Measurements from ENCODE around the gene GCNT2.

Gene GCNT2

GRCh38 chr6:10528158-10528981 lies 7.2 kb downstream of the GCNT2 start:
- H3K4me3 ChIP-seq (ENCODE audit: low read length): peak overlapping the region; percentile 87
- no peak for TF ChIP-seq ZNF274 (IDR thresholded peaks at IDR 0.05; ENCODE audit: low read depth, low read length)

DNA sequence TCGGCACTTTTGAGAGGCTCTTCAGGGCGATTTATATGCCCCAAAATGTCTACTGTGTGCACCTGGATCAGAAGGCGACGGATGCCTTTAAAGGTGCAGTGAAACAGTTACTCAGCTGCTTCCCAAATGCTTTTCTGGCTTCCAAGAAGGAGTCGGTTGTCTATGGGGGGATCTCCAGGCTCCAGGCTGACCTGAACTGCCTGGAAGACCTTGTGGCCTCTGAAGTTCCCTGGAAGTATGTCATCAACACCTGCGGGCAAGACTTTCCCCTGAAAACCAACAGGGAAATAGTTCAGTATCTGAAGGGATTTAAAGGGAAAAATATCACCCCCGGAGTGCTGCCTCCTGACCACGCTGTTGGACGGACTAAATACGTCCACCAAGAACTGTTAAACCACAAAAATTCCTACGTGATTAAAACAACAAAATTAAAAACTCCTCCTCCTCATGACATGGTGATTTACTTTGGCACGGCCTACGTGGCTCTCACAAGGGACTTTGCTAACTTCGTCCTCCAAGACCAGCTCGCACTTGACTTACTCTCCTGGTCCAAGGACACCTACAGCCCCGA lies 8.2 kb downstream of the GCNT2 start:
- peak overlapping the region; percentile 87 for H3K4me3 ChIP-seq (ENCODE audit: low read length)
- TF ChIP-seq ZNF274 (IDR thresholded peaks at IDR 0.05; ENCODE audit: low read depth, low read length): no peak

GRCh38 chr6:10529828-10530374 lies 8.8 kb downstream of the GCNT2 start:
- H3K4me3 ChIP-seq (ENCODE audit: low read length): peak overlapping the region; percentile 87; the same call in 1 of the 2 replicates

DNA sequence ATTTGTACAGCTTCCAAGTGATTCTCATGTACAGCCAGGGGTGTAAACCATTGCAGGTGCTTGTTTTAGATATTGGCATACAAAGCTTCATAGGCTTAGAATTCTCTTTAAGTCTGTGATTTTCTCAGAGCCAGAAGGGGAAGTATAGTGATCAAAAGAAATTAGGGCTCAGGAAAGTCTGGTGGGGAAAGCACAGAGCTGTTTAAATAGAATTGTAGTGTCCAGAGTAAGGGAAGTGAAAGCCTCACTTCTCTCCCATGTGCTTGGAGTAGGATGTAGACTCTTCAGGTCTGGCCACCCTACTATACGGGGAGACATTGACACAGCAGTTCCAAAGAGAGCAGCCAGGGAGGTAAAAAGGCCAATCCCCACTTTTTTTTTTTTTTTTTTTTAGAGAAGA lies 10.4 kb downstream of the GCNT2 start:
- peak overlapping the region; percentile 59; the same call in 1 of the 2 replicates for H3K4me3 ChIP-seq (ENCODE audit: low read length)
- TF ChIP-seq ZNF274 (IDR thresholded peaks at IDR 0.05; ENCODE audit: low read depth, low read length): no peak

GRCh38 chr6:10531942-10532341 lies 10.8 kb downstream of the GCNT2 start:
- no peak for TF ChIP-seq ZNF274 (IDR thresholded peaks at IDR 0.05; ENCODE audit: low read depth, low read length)
- H3K4me3 ChIP-seq (ENCODE audit: low read length): peak overlapping the region; percentile 59; the same call in 1 of the 2 replicates

GRCh38 chr6:10532392-10532791 lies 11.2 kb downstream of the GCNT2 start:
- peak overlapping the region; percentile 59; the same call in 1 of the 2 replicates for H3K4me3 ChIP-seq (ENCODE audit: low read length)
- no peak for TF ChIP-seq ZNF274 (IDR thresholded peaks at IDR 0.05; ENCODE audit: low read depth, low read length)

DNA sequence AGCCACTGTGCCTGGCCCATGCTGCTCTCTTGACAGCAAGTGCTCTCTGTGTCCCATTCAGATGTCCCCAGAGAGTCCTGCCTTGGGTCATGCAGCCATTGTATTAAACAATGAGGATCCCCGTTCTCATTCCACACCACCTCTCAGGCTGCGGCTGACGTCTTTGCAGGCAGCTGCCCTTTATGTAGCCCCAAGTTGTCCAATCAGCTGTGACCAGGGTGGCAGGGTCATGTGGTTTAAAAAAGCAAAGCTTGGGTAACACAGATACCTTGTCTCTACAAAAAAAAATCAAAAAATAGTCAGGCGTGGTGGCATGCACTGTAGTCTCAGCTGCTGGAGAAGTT lies 13.2 kb downstream of the GCNT2 start:
- peak overlapping the region; percentile 4; the same call in 1 of the 2 replicates for H3K4me3 ChIP-seq (ENCODE audit: low read length)
- no peak for TF ChIP-seq ZNF274 (IDR thresholded peaks at IDR 0.05; ENCODE audit: low read depth, low read length)

DNA sequence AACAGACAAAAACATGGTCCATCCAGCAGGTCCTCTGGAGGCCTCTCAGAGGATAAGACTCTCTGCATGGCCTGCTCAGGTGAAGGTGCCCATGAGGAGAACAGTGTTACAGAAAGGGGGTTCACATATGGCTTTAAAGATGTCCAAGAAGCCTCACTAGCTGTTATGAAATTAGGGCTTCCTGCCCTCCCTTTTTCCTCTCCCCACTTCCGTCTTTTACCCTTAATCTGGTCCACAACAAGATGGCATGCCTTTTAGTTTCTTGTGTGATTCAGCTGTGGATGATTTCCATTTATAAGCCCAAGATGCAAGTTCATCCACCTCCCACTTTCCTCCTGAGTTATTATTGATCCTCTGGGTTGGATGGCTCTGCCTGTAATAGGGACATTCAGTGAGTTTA lies 14.0 kb downstream of the GCNT2 start:
- TF ChIP-seq ZNF274 (IDR thresholded peaks at IDR 0.05; ENCODE audit: low read depth, low read length): no peak
- H3K4me3 ChIP-seq (ENCODE audit: low read length): peak overlapping the region; percentile 2; the same call in 1 of the 2 replicates

DNA sequence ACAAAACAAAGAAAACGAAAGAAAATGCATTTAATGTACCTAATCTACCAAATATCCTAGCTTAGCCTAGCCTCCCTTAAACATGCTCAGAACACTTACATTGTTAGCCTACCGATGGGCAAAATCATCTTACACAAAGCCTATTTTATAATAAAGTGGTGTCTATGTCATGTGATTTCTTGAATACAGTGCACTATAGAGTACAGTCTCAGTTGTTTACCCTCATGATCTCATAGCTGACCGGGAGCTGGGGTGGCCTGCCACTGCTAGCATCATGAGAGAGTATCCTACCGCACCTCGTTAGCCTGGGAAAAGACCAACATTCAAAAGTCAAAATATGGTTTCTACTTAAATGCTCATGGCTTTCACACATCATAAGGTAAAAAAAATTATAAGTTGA lies 16.6 kb downstream of the GCNT2 start:
- no peak overlapping the region for H3K4me3 ChIP-seq (ENCODE audit: low read length)
- TF ChIP-seq ZNF274 (IDR thresholded peaks at IDR 0.05; ENCODE audit: low read depth, low read length): no peak

GRCh38 chr6:10540073-10540746 lies 19.1 kb downstream of the GCNT2 start:
- TF ChIP-seq ZNF274 (IDR thresholded peaks at IDR 0.05; ENCODE audit: low read depth, low read length): no peak
- no peak overlapping the region for H3K4me3 ChIP-seq (ENCODE audit: low read length)

DNA sequence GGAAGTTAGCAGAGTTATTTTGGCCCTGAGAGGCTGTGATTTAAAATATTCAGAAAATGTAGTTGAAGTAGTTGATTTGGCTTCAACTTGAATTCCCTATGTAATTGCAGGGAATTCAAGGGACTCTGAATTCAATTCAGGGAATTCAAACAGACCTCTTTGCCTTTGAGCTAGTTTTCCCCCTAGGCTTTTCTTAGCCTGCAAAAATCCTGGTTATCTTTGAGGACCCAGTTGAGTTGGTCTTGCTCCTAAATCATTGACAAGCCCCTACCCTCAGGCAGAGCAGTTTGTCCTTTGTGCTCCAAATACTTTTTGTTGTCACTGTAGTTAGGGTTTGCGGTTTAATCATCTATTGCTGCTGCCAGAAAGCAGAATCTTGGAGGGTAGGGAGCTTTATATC lies 20.4 kb downstream of the GCNT2 start:
- no peak for TF ChIP-seq ZNF274 (IDR thresholded peaks at IDR 0.05; ENCODE audit: low read depth, low read length)
- no peak overlapping the region for H3K4me3 ChIP-seq (ENCODE audit: low read length)

DNA sequence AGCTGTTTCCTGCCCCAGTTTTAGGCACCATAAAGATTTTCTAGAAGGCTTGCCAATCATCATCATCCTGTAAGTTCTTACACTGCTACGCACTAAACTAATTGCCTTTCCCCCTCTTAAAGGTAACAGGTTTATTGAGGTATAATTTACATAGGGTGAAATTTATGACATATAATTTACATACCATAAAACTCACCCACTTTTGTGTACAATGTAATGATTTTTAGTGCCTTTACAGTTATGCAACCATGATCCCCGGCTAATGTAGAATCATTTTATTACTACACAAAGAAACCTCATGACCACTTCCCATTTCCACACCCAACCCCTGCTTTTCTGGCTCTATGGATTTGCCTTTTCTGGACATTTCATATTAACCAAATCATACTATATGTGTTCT lies 21.1 kb downstream of the GCNT2 start:
- no peak overlapping the region for H3K4me3 ChIP-seq (ENCODE audit: low read length)
- no peak for TF ChIP-seq ZNF274 (IDR thresholded peaks at IDR 0.05; ENCODE audit: low read depth, low read length)

GRCh38 chr6:10543488-10543887 lies 22.3 kb downstream of the GCNT2 start:
- no peak overlapping the region for H3K4me3 ChIP-seq (ENCODE audit: low read length)
- TF ChIP-seq ZNF274 (IDR thresholded peaks at IDR 0.05; ENCODE audit: low read depth, low read length): no peak

DNA sequence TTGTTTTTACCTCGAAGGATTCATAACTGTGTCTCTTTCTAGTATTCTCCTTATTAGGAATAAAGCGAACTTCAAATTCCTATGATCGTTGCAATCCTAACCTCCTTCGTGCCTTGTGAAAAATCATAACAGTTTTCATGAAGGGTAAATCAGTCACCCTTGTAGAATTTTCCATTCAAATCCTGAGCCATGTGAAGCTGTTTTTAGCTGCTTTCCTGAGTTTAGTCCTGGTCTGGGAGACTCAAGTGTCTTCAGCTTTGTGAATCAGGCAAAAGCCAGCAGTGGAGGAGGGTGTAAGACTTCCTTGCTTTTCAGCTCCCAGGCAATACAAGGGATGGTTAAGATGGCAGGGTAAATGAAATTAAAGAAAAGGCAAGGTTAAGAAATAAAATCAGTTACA lies 24.3 kb downstream of the GCNT2 start:
- no peak for TF ChIP-seq ZNF274 (IDR thresholded peaks at IDR 0.05; ENCODE audit: low read depth, low read length)
- H3K4me3 ChIP-seq (ENCODE audit: low read length): no peak overlapping the region

DNA sequence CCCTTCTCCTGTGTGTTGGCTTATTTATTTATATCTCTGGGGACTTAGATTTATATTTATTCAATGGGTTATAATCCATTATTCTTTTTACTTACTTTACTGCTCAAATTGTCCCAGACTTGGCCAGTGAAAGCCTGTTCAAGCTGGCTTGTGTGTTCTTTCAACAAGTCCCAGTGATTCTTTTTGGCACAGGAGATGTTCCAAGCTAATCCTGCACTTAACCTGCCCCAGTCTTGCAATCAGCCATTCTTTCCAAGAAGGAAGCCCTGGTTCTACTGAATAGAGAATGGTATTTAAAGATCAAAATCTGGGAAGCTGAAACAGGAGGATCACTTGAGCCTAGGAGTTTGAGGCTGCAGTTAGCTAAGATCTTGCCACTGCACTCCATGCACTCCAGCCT lies 26.7 kb downstream of the GCNT2 start:
- no peak for TF ChIP-seq ZNF274 (IDR thresholded peaks at IDR 0.05; ENCODE audit: low read depth, low read length)
- H3K4me3 ChIP-seq (ENCODE audit: low read length): no peak overlapping the region

Data from GM08714 (cell line).